Measurements from ENCODE around the gene PRUNE2.

Gene PRUNE2

DNA sequence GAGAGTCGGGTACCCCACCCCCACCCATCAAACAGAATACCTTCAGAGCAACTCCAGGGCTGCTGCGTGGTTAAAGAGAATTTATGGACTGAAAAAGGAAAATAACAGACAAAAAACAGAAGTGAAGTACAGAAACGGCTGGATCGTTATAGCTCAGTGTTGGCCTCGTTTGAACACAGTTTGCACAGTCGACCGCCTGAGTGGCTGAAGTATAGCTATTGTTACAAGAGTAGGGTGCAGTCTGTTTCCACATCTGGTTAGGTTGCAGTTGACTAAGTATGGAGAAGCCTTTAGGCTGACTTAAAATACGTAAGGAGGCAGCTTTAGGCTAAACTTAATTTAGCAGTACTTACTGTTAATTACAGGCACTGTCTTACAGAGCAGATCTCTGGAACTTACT, 325.7 kb downstream of the PRUNE2 start:
- no peaks in the 10 kb centered on the region for H3K79me2 ChIP-seq (ENCODE audit: control insufficient read depth, insufficient read depth, low read length)
- DNase-seq, result no peak
- H3K27me3 ChIP-seq (ENCODE audit: insufficient read depth, low read length, poor library complexity), result no peaks in the 10 kb centered on the region
- H3K9ac ChIP-seq (ENCODE audit: low read length), result no peak overlapping the region
- no peaks in the 10 kb centered on the region for H3K4me1 ChIP-seq (ENCODE audit: control insufficient read depth, low read depth, low read length)
- peak overlapping the region; percentile 42 for H3K4ac ChIP-seq (ENCODE audit: low read depth, low read length)
- H4K5ac ChIP-seq (ENCODE audit: low read length), result no peak overlapping the region
- H2BK15ac ChIP-seq (replicated peaks; ENCODE audit: low read depth), result no peak overlapping the region
- no peak overlapping the region for H3K4me2 ChIP-seq (ENCODE audit: low read length)
- H3K36me3 ChIP-seq (ENCODE audit: control insufficient read depth, insufficient read depth, low read length), result no peaks in the 10 kb centered on the region
- no peak overlapping the region for H2BK5ac ChIP-seq (ENCODE audit: low read length)
- no peak overlapping the region for H3K23ac ChIP-seq (ENCODE audit: low read length)
- H3K4me3 ChIP-seq (ENCODE audit: low read length), result no peak overlapping the region
- H3K27ac ChIP-seq (ENCODE audit: low read depth, low read length), result no peak overlapping the region
- H3K18ac ChIP-seq (ENCODE audit: low read length), result no peak overlapping the region
- H3K79me1 ChIP-seq (ENCODE audit: low read length), result no peaks in the 10 kb centered on the region
- H4K8ac ChIP-seq (ENCODE audit: low read depth, low read length), result no peak overlapping the region
- no peak overlapping the region for H3K56ac ChIP-seq (ENCODE audit: low read length)
- H2BK120ac ChIP-seq (ENCODE audit: low read depth, low read length), result no peak overlapping the region
- no CpG with 5 or more reads among the region's 8 CpGs for WGBS (ENCODE audit: extremely low coverage, insufficient coverage, low lambda C conversion rate)
- H2AK5ac ChIP-seq (ENCODE audit: low read length), result no peak overlapping the region

GRCh38 chr9:76576344-76576743, 329.6 kb downstream of the PRUNE2 start:
- Histone ChIP-seq H3K23ac (ENCODE audit: low read length) (no peak overlapping the region), H3K4me1 (ENCODE audit: control insufficient read depth, low read depth, low read length) (no peaks in the 10 kb centered on the region), H3K4me2 (ENCODE audit: low read length) (no peak overlapping the region), H3K27me3 (ENCODE audit: insufficient read depth, low read length, poor library complexity) (no peaks in the 10 kb centered on the region), H3K27ac (ENCODE audit: low read depth, low read length) (no peak overlapping the region), H2AK5ac (ENCODE audit: low read length) (no peak overlapping the region), H2BK120ac (ENCODE audit: low read depth, low read length) (no peak overlapping the region), H2BK15ac (replicated peaks; ENCODE audit: low read depth) (no peak overlapping the region), H3K4ac (ENCODE audit: low read depth, low read length) (no peak overlapping the region), H4K5ac (ENCODE audit: low read length) (no peak overlapping the region), H3K18ac (ENCODE audit: low read length) (no peak overlapping the region), H4K8ac (ENCODE audit: low read depth, low read length) (no peak overlapping the region), H3K36me3 (ENCODE audit: control insufficient read depth, insufficient read depth, low read length) (no peaks in the 10 kb centered on the region), H3K79me2 (ENCODE audit: control insufficient read depth, insufficient read depth, low read length) (no peaks in the 10 kb centered on the region), H3K79me1 (ENCODE audit: low read length) (no peaks in the 10 kb centered on the region), H3K4me3 (ENCODE audit: low read length) (no peak overlapping the region), H3K56ac (ENCODE audit: low read length) (no peak overlapping the region), H3K9ac (ENCODE audit: low read length) (no peak overlapping the region), H2BK5ac (ENCODE audit: low read length) (no peak overlapping the region)
- WGBS (ENCODE audit: extremely low coverage, insufficient coverage, low lambda C conversion rate), result no CpG with 5 or more reads among the region's 5 CpGs
- DNase-seq, result peak; percentile 34

DNA sequence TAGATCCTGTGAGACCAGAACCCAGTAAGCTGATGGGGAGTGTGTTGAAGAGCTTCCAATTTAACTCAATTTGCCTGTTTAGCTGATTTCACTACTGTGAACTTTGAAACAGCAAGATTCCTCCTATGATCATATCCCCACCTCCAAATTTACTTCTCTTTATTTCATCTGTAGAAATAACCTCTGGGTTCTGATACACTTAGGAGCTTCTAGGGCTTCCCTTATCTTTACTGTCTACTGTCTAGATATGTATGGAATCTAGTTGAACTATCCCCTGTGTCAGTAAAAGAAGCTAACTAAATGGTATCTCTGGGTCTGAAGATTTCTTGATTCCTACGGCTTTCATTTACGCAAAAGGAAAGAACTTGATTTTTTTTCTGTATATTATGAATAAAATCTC, 330.2 kb downstream of the PRUNE2 start:
- no peak overlapping the region for H4K5ac ChIP-seq (ENCODE audit: low read length)
- no peaks in the 10 kb centered on the region for H3K79me2 ChIP-seq (ENCODE audit: control insufficient read depth, insufficient read depth, low read length)
- H2BK120ac ChIP-seq (ENCODE audit: low read depth, low read length), result no peak overlapping the region
- no peak for DNase-seq
- no CpG with 5 or more reads among the region's 2 CpGs for WGBS (ENCODE audit: extremely low coverage, insufficient coverage, low lambda C conversion rate)
- no peak overlapping the region for H2BK5ac ChIP-seq (ENCODE audit: low read length)
- H4K8ac ChIP-seq (ENCODE audit: low read depth, low read length), result no peak overlapping the region
- no peak overlapping the region for H3K27ac ChIP-seq (ENCODE audit: low read depth, low read length)
- no peak overlapping the region for H3K9ac ChIP-seq (ENCODE audit: low read length)
- no peak overlapping the region for H3K56ac ChIP-seq (ENCODE audit: low read length)
- no peak overlapping the region for H3K4me2 ChIP-seq (ENCODE audit: low read length)
- H2AK5ac ChIP-seq (ENCODE audit: low read length), result no peak overlapping the region
- H3K4ac ChIP-seq (ENCODE audit: low read depth, low read length), result no peak overlapping the region
- no peaks in the 10 kb centered on the region for H3K4me1 ChIP-seq (ENCODE audit: control insufficient read depth, low read depth, low read length)
- no peak overlapping the region for H2BK15ac ChIP-seq (replicated peaks; ENCODE audit: low read depth)
- H3K23ac ChIP-seq (ENCODE audit: low read length), result no peak overlapping the region
- no peaks in the 10 kb centered on the region for H3K36me3 ChIP-seq (ENCODE audit: control insufficient read depth, insufficient read depth, low read length)
- no peak overlapping the region for H3K4me3 ChIP-seq (ENCODE audit: low read length)
- no peak overlapping the region for H3K18ac ChIP-seq (ENCODE audit: low read length)
- H3K79me1 ChIP-seq (ENCODE audit: low read length), result no peaks in the 10 kb centered on the region
- H3K27me3 ChIP-seq (ENCODE audit: insufficient read depth, low read length, poor library complexity), result no peaks in the 10 kb centered on the region

DNA sequence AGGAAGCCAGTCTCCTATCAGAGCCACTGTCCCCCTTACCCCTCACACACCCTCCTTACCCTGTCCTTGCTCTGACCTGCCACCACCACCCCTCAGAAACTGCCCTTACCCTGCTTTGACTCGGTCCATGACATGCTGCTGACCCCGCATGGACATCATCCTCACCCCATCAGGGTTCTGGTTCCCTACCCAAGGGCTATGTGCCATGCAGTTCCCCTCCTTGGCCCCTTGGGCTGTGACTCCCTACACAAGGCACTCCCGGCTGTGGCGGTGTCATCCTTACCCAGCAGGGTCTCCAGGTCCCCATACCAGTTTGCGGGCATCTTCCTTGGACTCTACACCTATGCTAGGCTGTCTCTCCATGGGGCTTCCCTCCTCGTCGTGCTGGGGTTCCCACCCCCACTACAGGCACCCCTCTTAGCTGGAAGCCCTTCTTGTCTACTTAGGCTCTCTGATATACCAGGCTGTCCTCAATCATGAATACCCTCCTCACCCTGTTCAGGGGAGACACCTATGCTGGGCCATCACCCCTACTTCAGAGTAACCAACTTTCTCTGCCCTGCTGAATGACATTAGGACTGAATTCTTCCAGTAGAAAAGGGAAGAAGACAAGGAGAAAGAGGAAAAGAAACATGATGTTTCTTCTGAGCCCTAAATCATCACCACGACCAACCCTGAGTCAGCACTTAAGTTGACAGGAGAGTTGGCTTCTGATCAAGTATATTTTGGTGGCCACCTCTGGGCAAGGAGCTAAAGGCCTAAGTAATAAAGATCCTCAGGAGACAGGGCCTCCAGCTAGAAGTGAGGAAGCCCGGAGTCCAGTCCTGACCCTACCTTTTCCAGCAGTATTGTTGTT, 331.8 kb downstream of the PRUNE2 start:
- no peak for DNase-seq
- no CpG with 5 or more reads among the region's 9 CpGs for WGBS (ENCODE audit: extremely low coverage, insufficient coverage, low lambda C conversion rate)

DNA sequence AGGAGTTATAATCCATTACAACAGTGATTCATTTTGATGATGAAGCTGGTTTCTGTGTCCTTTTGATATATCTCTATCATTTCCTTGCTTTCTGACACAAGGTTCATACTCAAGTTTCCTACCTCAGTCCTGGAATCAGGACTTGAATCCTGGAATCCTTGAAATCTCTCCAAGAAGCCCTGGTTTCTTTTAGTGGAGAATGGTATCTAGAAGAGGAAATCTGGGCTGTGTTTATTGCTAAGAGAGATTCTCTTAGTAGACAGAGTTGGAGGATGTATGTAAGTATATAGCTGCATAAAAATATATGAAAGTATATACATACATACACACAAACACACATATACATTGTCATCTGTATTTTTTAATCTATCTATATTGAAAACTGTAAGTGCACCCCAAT, 332.5 kb downstream of the PRUNE2 start:
- H3K56ac ChIP-seq (ENCODE audit: low read length), result no peak overlapping the region
- H4K5ac ChIP-seq (ENCODE audit: low read length), result no peak overlapping the region
- no peak overlapping the region for H3K27ac ChIP-seq (ENCODE audit: low read depth, low read length)
- no peak overlapping the region for H3K4me3 ChIP-seq (ENCODE audit: low read length)
- no peaks in the 10 kb centered on the region for H3K79me2 ChIP-seq (ENCODE audit: control insufficient read depth, insufficient read depth, low read length)
- no peaks in the 10 kb centered on the region for H3K79me1 ChIP-seq (ENCODE audit: low read length)
- no peak overlapping the region for H3K4ac ChIP-seq (ENCODE audit: low read depth, low read length)
- H3K36me3 ChIP-seq (ENCODE audit: control insufficient read depth, insufficient read depth, low read length), result no peaks in the 10 kb centered on the region
- no peak for DNase-seq
- no peak overlapping the region for H3K4me2 ChIP-seq (ENCODE audit: low read length)
- H3K4me1 ChIP-seq (ENCODE audit: control insufficient read depth, low read depth, low read length), result no peaks in the 10 kb centered on the region
- no peaks in the 10 kb centered on the region for H3K27me3 ChIP-seq (ENCODE audit: insufficient read depth, low read length, poor library complexity)
- no peak overlapping the region for H3K18ac ChIP-seq (ENCODE audit: low read length)
- H2AK5ac ChIP-seq (ENCODE audit: low read length), result no peak overlapping the region
- H2BK120ac ChIP-seq (ENCODE audit: low read depth, low read length), result no peak overlapping the region
- H3K9ac ChIP-seq (ENCODE audit: low read length), result no peak overlapping the region
- H2BK5ac ChIP-seq (ENCODE audit: low read length), result no peak overlapping the region
- no peak overlapping the region for H3K23ac ChIP-seq (ENCODE audit: low read length)
- H2BK15ac ChIP-seq (replicated peaks; ENCODE audit: low read depth), result no peak overlapping the region
- H4K8ac ChIP-seq (ENCODE audit: low read depth, low read length), result no peak overlapping the region

More for the DNA sequence above, 331.8 kb downstream of the PRUNE2 start:
- Histone ChIP-seq H3K56ac (ENCODE audit: low read length) (no peak overlapping the region), H3K18ac (ENCODE audit: low read length) (no peak overlapping the region), H3K9ac (ENCODE audit: low read length) (no peak overlapping the region), H3K27me3 (ENCODE audit: insufficient read depth, low read length, poor library complexity) (no peaks in the 10 kb centered on the region), H4K5ac (ENCODE audit: low read length) (no peak overlapping the region), H3K27ac (ENCODE audit: low read depth, low read length) (no peak overlapping the region), H2BK5ac (ENCODE audit: low read length) (no peak overlapping the region), H3K4me3 (ENCODE audit: low read length) (no peak overlapping the region), H4K8ac (ENCODE audit: low read depth, low read length) (no peak overlapping the region), H3K36me3 (ENCODE audit: control insufficient read depth, insufficient read depth, low read length) (no peaks in the 10 kb centered on the region), H3K79me2 (ENCODE audit: control insufficient read depth, insufficient read depth, low read length) (no peaks in the 10 kb centered on the region), H2BK120ac (ENCODE audit: low read depth, low read length) (no peak overlapping the region), H2BK15ac (replicated peaks; ENCODE audit: low read depth) (no peak overlapping the region), H3K79me1 (ENCODE audit: low read length) (no peaks in the 10 kb centered on the region), H2AK5ac (ENCODE audit: low read length) (no peak overlapping the region), H3K4me2 (ENCODE audit: low read length) (no peak overlapping the region), H3K4ac (ENCODE audit: low read depth, low read length) (no peak overlapping the region), H3K4me1 (ENCODE audit: control insufficient read depth, low read depth, low read length) (no peaks in the 10 kb centered on the region), H3K23ac (ENCODE audit: low read length) (no peak overlapping the region)

GRCh38 chr9:76572151-76572550, 333.8 kb downstream of the PRUNE2 start:
- H3K79me2 ChIP-seq (ENCODE audit: control insufficient read depth, insufficient read depth, low read length), result no peaks in the 10 kb centered on the region
- no CpG with 5 or more reads among the region's 3 CpGs for WGBS (ENCODE audit: extremely low coverage, insufficient coverage, low lambda C conversion rate)
- no peaks in the 10 kb centered on the region for H3K4me1 ChIP-seq (ENCODE audit: control insufficient read depth, low read depth, low read length)

More at GRCh38 chr9:76572151-76572550, 333.8 kb downstream of the PRUNE2 start:
- no peak overlapping the region for H3K23ac ChIP-seq (ENCODE audit: low read length)
- no peak overlapping the region for H2AK5ac ChIP-seq (ENCODE audit: low read length)
- no peak overlapping the region for H4K8ac ChIP-seq (ENCODE audit: low read depth, low read length)
- H3K4ac ChIP-seq (ENCODE audit: low read depth, low read length), result no peak overlapping the region
- H3K56ac ChIP-seq (ENCODE audit: low read length), result no peak overlapping the region
- H3K4me2 ChIP-seq (ENCODE audit: low read length), result no peak overlapping the region
- H3K36me3 ChIP-seq (ENCODE audit: control insufficient read depth, insufficient read depth, low read length), result no peaks in the 10 kb centered on the region
- H2BK120ac ChIP-seq (ENCODE audit: low read depth, low read length), result no peak overlapping the region
- no peak overlapping the region for H2BK15ac ChIP-seq (replicated peaks; ENCODE audit: low read depth)
- H3K27ac ChIP-seq (ENCODE audit: low read depth, low read length), result no peak overlapping the region
- no peak overlapping the region for H3K18ac ChIP-seq (ENCODE audit: low read length)
- no peak overlapping the region for H3K9ac ChIP-seq (ENCODE audit: low read length)
- H3K4me3 ChIP-seq (ENCODE audit: low read length), result no peak overlapping the region
- H4K5ac ChIP-seq (ENCODE audit: low read length), result no peak overlapping the region
- no peaks in the 10 kb centered on the region for H3K27me3 ChIP-seq (ENCODE audit: insufficient read depth, low read length, poor library complexity)
- no peak overlapping the region for H2BK5ac ChIP-seq (ENCODE audit: low read length)
- H3K79me1 ChIP-seq (ENCODE audit: low read length), result no peaks in the 10 kb centered on the region
- no peak for DNase-seq
